Naive thymus-derived CD4-positive, alpha-beta T cell (primary cell): ENCODE measurements around the gene TAP2. TPM values are rescaled to one million over a fixed set of nuclear protein-coding genes. Genes with fewer than 3 reads are reported as not detected.

Experiments
- ATAC-seq: fragments of 150-1000 bp; cut with Tn5 transposase; 2 replicates; pipeline ENCODE4 v1.10.0; 2021; ENCODE audit warnings: mild to moderate bottlenecking, moderate library complexity
- CTCF ChIA-PET: fragments of 350-600 bp; sonication (Branson Sonifier 250); formaldehyde crosslinking; loops from one replicate; lab custom pipeline; 2021; ENCODE audit warnings: antibody characterized with exemption; lab: Charles Lee
- POLR2A ChIA-PET: fragments of 350-600 bp; sonication (Branson Sonifier 250); formaldehyde crosslinking; loops from one replicate; lab custom pipeline; 2021; ENCODE audit warnings: antibody characterized with exemption, inconsistent platforms; lab: Charles Lee
- DNase-seq, 9 donors: peaks; one replicate each; pipeline versions ENCODE4 v3.0.0 to v3.0.0-alpha.2; 2020 to 2022; ENCODE audit warnings: mixed read lengths in 1 of 9
- H3K27ac ChIP-seq: one replicate; pipeline ENCODE4 v1.7.0; 2013; ENCODE audit warnings: mild to moderate bottlenecking, low read depth, low read length, moderate library complexity
- H3K27me3 ChIP-seq, 2 donors: one replicate each; pipeline ENCODE4 v1.7.0; 2013; ENCODE audit warnings: low read length in 2 of 2, mild to moderate bottlenecking in 2 of 2, moderate library complexity in 2 of 2; ENCODE audit not compliant: control insufficient read depth in 2 of 2, insufficient read depth in 2 of 2
- H3K36me3 ChIP-seq, 3 experiments: 1 replicate in 2 of 3; 2 replicates in 1 of 3; pipeline ENCODE4 v1.7.0; 2013; ENCODE audit warnings: low read length in 3 of 3, mild to moderate bottlenecking in 3 of 3, moderate library complexity in 1 of 3; ENCODE audit not compliant: insufficient read depth in 3 of 3, control insufficient read depth in 2 of 3
- H3K4me1 ChIP-seq, 2 donors: one replicate each; pipeline ENCODE4 v1.7.0; 2013; ENCODE audit warnings: low read length in 2 of 2, mild to moderate bottlenecking in 2 of 2, moderate library complexity in 1 of 2; ENCODE audit not compliant: control insufficient read depth in 2 of 2, insufficient read depth in 2 of 2
- H3K4me3 ChIP-seq: 2 replicates; pipeline ENCODE4 v1.7.0; 2013; ENCODE audit warnings: mild to moderate bottlenecking, low read length
- H3K9me3 ChIP-seq, 3 experiments: 1 replicate in 2 of 3; 2 replicates in 1 of 3; pipeline ENCODE4 v1.7.0; 2013; ENCODE audit warnings: low read length in 3 of 3; ENCODE audit not compliant: control insufficient read depth in 2 of 3
- H3K27ac Mint-ChIP-seq, 9 donors: one replicate each; pipeline ENCODE4 v1.8.0; 2020 to 2022; ENCODE audit warnings: mixed read lengths in 9 of 9, mild to moderate bottlenecking in 8 of 9, moderate library complexity in 5 of 9, inconsistent platforms in 2 of 9
- H3K27me3 Mint-ChIP-seq, 5 donors: one replicate each; pipeline ENCODE4 v1.8.0; 2021 to 2022; ENCODE audit warnings: mixed read lengths in 5 of 5, mild to moderate bottlenecking in 1 of 5
- H3K36me3 Mint-ChIP-seq, 5 donors: one replicate each; pipeline ENCODE4 v1.8.0; 2020 to 2022; ENCODE audit warnings: mixed read lengths in 5 of 5, mild to moderate bottlenecking in 3 of 5, inconsistent platforms in 1 of 5
- H3K4me1 Mint-ChIP-seq, 7 donors: one replicate each; pipeline ENCODE4 v1.8.0; 2020 to 2022; ENCODE audit warnings: mixed read lengths in 7 of 7, mild to moderate bottlenecking in 3 of 7, inconsistent platforms in 1 of 7
- H3K4me3 Mint-ChIP-seq, 10 donors: one replicate each; pipeline ENCODE4 v1.8.0; 2020 to 2022; ENCODE audit warnings: mild to moderate bottlenecking in 10 of 10, mixed read lengths in 10 of 10, moderate library complexity in 6 of 10, inconsistent platforms in 2 of 10
- H3K9me3 Mint-ChIP-seq, 11 donors: one replicate each; pipeline ENCODE4 v1.8.0; 2020 to 2022; ENCODE audit warnings: mixed read lengths in 11 of 11, mild to moderate bottlenecking in 4 of 11, inconsistent platforms in 1 of 11, moderate library complexity in 1 of 11
- intact Hi-C, 2 donors: fragments of 100-400 bp; cut with micrococcal nuclease; formaldehyde crosslinking; loops; one replicate each; pipeline ENCODE4 v1.15.1; 2023
- polyA plus RNA-seq, 2 donors: library from polyadenylated mRNA; unstranded; fragments of 300-500 nt; fragmentation: Illumina TruSeq; gene quantifications; one replicate each; pipeline ENCODE4 v1.2.3, GENCODE V29; 2021
- total RNA-seq, 6 experiments: library from RNA in 5 of 6; stranded (reverse) in 5 of 6; gene quantifications; 1 replicate in 5 of 6; 2 replicates in 1 of 6; pipeline ENCODE4 v1.2.3 and lab custom pipeline; 2021 to 2026

The TAP2 gene
- total and polyA plus RNA-seq, 7 experiments from 2014 or later, result 26.4 to 243 (median 105) TPM

DNA sequence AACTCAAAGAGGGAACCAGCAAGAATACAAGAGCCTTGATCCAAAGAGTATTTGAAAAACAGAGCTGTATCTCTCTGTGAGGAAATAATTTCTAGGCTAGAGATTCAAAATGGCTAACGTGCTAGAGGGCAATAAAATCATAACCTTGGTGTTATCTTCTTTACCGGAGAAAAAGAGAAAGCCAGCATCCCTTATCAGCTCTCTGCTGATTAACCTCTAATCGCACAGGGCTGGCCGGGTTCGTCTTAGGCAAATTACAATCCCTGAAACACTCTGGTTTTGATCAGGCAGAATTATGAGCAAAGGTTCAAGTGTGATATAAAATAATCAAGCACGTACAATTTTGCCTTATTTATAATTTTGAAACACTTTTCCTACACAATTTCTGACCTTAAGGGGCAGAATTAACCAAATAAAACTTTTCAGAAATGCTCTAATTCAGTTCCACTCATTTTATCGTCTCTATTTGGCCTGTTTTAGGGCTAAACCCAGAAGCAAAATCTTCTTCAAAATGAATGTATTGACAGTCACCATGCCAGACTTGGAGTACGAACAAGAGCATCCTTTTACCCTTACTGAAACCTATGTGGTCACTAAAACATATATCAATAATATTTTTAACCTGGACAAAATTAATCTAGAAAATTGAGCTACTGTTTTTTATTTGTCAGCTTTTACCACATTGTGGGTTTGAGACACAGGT is 29.2 kb upstream of the TAP2 start:
- intact Hi-C loops, result loop anchor here (1.0 to 5.0 kb wide), 12 partner anchors 13 to 455 kb away; partner anchors contain the start of genes PSMB9 (in 2 of the 2) and TAP2 (in 2 of the 2)
- peak overlapping the region in 9 of 10 donors; percentile 29 to 83 (median 65) for H3K4me3 Mint-ChIP-seq
- ATAC-seq, result no peak

DNA sequence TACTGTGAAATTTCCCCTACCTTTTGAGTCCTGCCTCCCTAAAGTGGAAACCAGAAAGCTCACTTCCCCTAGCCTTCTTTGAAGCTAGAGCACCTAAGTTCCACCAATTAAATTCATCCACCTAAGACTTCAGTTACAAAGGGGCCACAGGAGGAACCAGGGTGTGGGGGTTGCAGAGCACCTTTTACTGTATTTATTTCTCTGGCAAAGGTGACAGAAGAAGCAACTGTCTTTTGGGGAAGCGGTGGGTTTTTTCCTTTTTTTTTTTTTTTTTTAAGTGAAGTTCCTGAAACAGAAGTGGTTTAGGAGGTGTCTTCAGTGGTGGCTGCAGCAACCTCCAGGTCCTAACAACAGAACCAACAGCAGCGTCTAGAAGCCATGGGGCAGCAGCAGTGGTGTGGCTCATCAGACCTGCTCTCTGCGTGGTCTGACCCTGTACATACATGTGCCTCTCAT is 28.5 kb upstream of the TAP2 start:
- Histone ChIP-seq H3K27me3 (no peaks in the 10 kb centered on the region), H3K4me3 (peak overlapping the region; percentile 15), H3K4me1 (peaks cover 4 to 20% of the 10 kb centered on the region in 2 donors), H3K9me3 (no peaks in the 10 kb centered on the region), H3K27ac (peak overlapping the region; percentile 64), H3K36me3 (no peaks in the 10 kb centered on the region)
- Mint-ChIP-seq H3K4me1 (peaks cover 20 to 36% (median 35%) of the 10 kb centered on the region in 7 donors), H3K9me3 (peaks cover 0 to 5% (median 0%) of the 10 kb centered on the region in 11 donors), H3K36me3 (peaks cover 0 to 19% (median 0%) of the 10 kb centered on the region in 5 donors), H3K27me3 (peaks cover 0 to 4% (median 0%) of the 10 kb centered on the region in 5 donors), H3K27ac (peak overlapping the region; percentile 48 to 94 (median 83)), H3K4me3 (peak overlapping the region; percentile 46 to 83 (median 68))
- peak; percentile 67 for ATAC-seq
- CTCF ChIA-PET, result interaction anchor here (1.0 to 10.1 kb wide), 12 partner anchors 10 to 453 kb away, joined by 3 to 177 read pairs (median 12); partner anchors contain the start of genes PSMB8, PSMB9, TAP1 and TAP2
- DNase-seq, result peak in 6 of 9 donors; percentile 27 to 59 (median 30)
- intact Hi-C loops, result loop anchor here in 1 of 2 donors (5.0 kb wide), 1 partner anchor 455 kb away; no protein-coding TSS in a partner anchor
- POLR2A ChIA-PET, result interaction anchor here (0.6 to 7.5 kb wide), 12 partner anchors 8 to 143 kb away, joined by 3 to 99 read pairs (median 5); partner anchors contain the start of genes BRD2, PSMB8, PSMB9 and TAP1

More for the DNA sequence above, 29.2 kb upstream of the TAP2 start:
- DNase-seq, result no peak
- peak overlapping the region; percentile 15 for H3K4me3 ChIP-seq
- ChIA-PET POLR2A (interaction anchor here (0.7 to 7.5 kb wide), 14 partner anchors 9 to 117 kb away, joined by 3 to 99 read pairs (median 5); partner anchors contain the start of genes BRD2, PSMB8, PSMB9 and TAP1), CTCF (interaction anchor here (0.7 to 10.1 kb wide), 37 partner anchors 8 to 620 kb away, joined by 3 to 177 read pairs (median 5); partner anchors contain the start of genes PSMB8, PSMB9, TAP1 and TAP2)
- H3K27me3 ChIP-seq, result no peaks in the 10 kb centered on the region
- peaks cover 0 to 21% (median 0%) of the 10 kb centered on the region in 5 donors for H3K36me3 Mint-ChIP-seq
- peak overlapping the region; percentile 48 to 94 (median 83) for H3K27ac Mint-ChIP-seq
- peaks cover 0 to 10% (median 0%) of the 10 kb centered on the region in 11 donors for H3K9me3 Mint-ChIP-seq
- peaks cover 20 to 36% (median 35%) of the 10 kb centered on the region in 7 donors for H3K4me1 Mint-ChIP-seq
- H3K9me3 ChIP-seq, result no peaks in the 10 kb centered on the region
- H3K27me3 Mint-ChIP-seq, result peaks cover 0 to 4% (median 0%) of the 10 kb centered on the region in 5 donors
- H3K27ac ChIP-seq, result peak overlapping the region; percentile 64
- H3K4me1 ChIP-seq, result peaks cover 4 to 20% of the 10 kb centered on the region in 2 donors
- no peaks in the 10 kb centered on the region for H3K36me3 ChIP-seq

DNA sequence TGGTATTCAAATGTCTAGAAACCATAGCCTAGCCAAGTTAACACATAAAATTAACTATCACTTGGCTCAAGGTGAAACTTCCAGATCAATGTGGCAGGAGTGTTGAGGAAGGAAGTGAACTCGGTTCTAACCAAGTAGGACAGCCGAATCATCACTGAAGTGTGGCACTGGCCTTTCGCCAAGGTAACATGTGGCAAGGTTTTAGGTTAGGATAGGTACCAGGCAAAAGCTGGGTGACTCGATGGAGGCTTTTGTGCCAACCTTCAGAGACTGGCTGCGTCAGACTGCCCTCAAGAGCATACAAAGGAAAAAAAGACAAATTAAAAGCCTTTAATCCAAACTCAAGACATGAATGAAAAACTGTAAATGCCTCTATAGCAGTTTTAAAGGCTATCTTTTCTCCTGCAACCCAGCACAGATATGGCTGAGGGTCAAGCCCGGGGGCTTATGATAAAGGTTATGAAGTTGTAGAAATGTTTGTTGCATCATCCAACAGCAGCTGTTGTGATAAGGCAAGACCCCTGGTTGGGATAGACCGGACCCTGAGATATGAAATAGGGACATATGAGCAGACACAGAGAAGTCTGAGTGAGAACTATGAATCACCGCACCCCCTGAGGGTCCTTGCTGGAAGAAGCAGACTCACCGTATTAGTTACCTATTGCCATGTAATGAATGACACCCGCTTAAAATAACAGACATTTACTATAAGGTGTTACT is 27.3 kb upstream of the TAP2 start:
- Mint-ChIP-seq H3K27ac (peak overlapping the region; percentile 67 to 94 (median 78)), H3K4me3 (peak overlapping the region in 3 of 10 donors; percentile 20 to 45 (median 26)), H3K27me3 (no peaks in the 10 kb centered on the region), H3K36me3 (peaks cover 2 to 21% (median 2%) of the 10 kb centered on the region in 5 donors), H3K4me1 (peaks cover 21 to 40% (median 36%) of the 10 kb centered on the region in 7 donors), H3K9me3 (peaks cover 0 to 2% (median 0%) of the 10 kb centered on the region in 11 donors)
- peaks cover 4 to 20% of the 10 kb centered on the region in 2 donors for H3K4me1 ChIP-seq
- no peaks in the 10 kb centered on the region for H3K27me3 ChIP-seq
- DNase-seq (no peak), ATAC-seq (no peak)
- ChIA-PET POLR2A (interaction anchor here (1.2 to 7.5 kb wide), 4 partner anchors 11 to 27 kb away, joined by 3 to 99 read pairs (median 76); partner anchors contain the start of genes PSMB8, PSMB9, TAP1 and TAP2), CTCF (interaction anchor here (10.1 kb wide), 1 partner anchor 26 kb away, joined by 177 read pairs; the partner anchor contains the start of gene TAP2)
- no peak overlapping the region for H3K4me3 ChIP-seq
- intact Hi-C loops, result loop anchor here in 1 of 2 donors (5.0 kb wide), 1 partner anchor 454 kb away; no protein-coding TSS in a partner anchor
- H3K9me3 ChIP-seq, result no peaks in the 10 kb centered on the region
- peaks cover 0 to 5% (median 0%) of the 10 kb centered on the region in 3 experiments for H3K36me3 ChIP-seq
- H3K27ac ChIP-seq, result peak overlapping the region; percentile 64

DNA sequence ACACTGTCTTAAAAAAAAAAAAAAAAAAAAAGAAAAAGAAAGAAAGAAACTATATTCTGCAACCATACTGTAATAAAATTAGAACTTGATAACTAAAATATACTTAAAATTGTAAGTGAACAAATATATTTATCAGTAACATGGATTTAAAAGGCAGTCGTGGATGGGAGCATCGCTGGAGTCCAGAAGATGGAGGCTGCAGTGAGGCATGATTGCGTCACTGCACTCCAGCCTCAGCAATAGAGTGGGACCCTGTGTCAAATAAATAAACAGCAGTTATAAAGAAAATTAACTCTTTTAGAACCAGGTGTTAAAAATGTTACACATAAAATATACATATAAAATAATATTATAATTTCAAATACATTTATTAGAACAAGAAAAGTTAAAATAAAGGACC is 24.2 kb upstream of the TAP2 start:
- intact Hi-C loops, result no loop called here
- Mint-ChIP-seq H3K36me3 (peaks cover 9 to 36% (median 21%) of the 10 kb centered on the region in 5 donors), H3K27me3 (no peaks in the 10 kb centered on the region), H3K4me1 (peaks cover 29 to 57% (median 52%) of the 10 kb centered on the region in 7 donors), H3K4me3 (no peak overlapping the region), H3K9me3 (no peaks in the 10 kb centered on the region), H3K27ac (peak overlapping the region in 1 of 9 donors; percentile 13)
- Histone ChIP-seq H3K27ac (no peak overlapping the region), H3K4me1 (peaks cover 5 to 14% of the 10 kb centered on the region in 2 donors), H3K36me3 (peaks cover 11 to 36% (median 24%) of the 10 kb centered on the region in 3 experiments), H3K4me3 (no peak overlapping the region), H3K9me3 (no peaks in the 10 kb centered on the region), H3K27me3 (no peaks in the 10 kb centered on the region)
- CTCF ChIA-PET, result interaction anchor here (1.8 to 10.1 kb wide), 2 partner anchors 8 to 23 kb away, joined by 5 to 177 read pairs; partner anchors contain the start of gene TAP2
- POLR2A ChIA-PET, result interaction anchor here (0.6 to 7.5 kb wide), 5 partner anchors 12 to 106 kb away, joined by 3 to 99 read pairs (median 3); partner anchors contain the start of genes PSMB8 and TAP2
- ATAC-seq (no peak), DNase-seq (no peak)

DNA sequence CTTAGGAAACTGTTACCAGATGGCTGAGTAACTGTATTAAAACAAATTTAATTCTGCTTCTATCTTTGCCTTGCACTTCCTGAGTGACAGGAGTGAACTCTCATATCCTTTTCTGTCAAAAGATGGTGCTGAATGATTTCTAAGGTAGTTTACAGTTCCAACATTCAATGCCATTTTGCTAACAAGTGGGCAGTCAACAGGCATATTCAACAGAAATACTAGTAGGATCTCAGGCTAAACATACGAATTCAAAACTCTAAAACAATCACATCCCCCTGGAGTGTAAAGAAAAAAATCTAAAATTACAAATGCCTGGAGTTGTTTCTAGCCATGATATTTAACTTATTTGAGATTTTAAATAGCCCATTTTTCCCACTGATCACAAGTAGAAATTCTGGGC is 22.1 kb upstream of the TAP2 start:
- H3K36me3 Mint-ChIP-seq, result peaks cover 16 to 52% (median 36%) of the 10 kb centered on the region in 5 donors
- POLR2A ChIA-PET, result interaction anchor here (9.5 kb wide), 1 partner anchor 19 kb away, joined by 662 read pairs; the partner anchor contains the start of genes PSMB8 and TAP2
- no peak overlapping the region for H3K4me3 ChIP-seq
- no peaks in the 10 kb centered on the region for H3K27me3 Mint-ChIP-seq
- peaks cover 26 to 54% (median 50%) of the 10 kb centered on the region in 7 donors for H3K4me1 Mint-ChIP-seq
- intact Hi-C loops, result no loop called here
- CTCF ChIA-PET, result no interaction called here
- DNase-seq (no peak), ATAC-seq (no peak)
- H3K4me3 Mint-ChIP-seq, result no peak overlapping the region
- peaks cover 7 to 21% of the 10 kb centered on the region in 2 donors for H3K4me1 ChIP-seq
- H3K9me3 ChIP-seq, result no peaks in the 10 kb centered on the region
- peak overlapping the region; percentile 0 to 79 (median 30) for H3K27ac Mint-ChIP-seq
- peaks cover 23 to 47% (median 33%) of the 10 kb centered on the region in 3 experiments for H3K36me3 ChIP-seq
- H3K9me3 Mint-ChIP-seq, result no peaks in the 10 kb centered on the region
- no peaks in the 10 kb centered on the region for H3K27me3 ChIP-seq
- peak overlapping the region; percentile 11 for H3K27ac ChIP-seq
